CD4-positive, alpha-beta T cell (primary cell): ENCODE data around the gene ISM2. TPM values are rescaled to one million over a fixed set of nuclear protein-coding genes. Genes with fewer than 3 reads are reported as not detected.

Experiments
- ATAC-seq: fragments of 200-7000 bp; cut with Tn5 transposase; one replicate; pipeline ENCODE4 v1.10.0; 2022; ENCODE audit warnings: mild to moderate bottlenecking; ENCODE audit not compliant: poor library complexity
- CTCF ChIA-PET: fragments of 350-600 bp; sonication (Branson Sonifier 250); formaldehyde crosslinking; loops from one replicate; lab custom pipeline; 2021; ENCODE audit warnings: antibody characterized with exemption, inconsistent platforms; lab: Charles Lee
- POLR2A ChIA-PET: fragments of 350-600 bp; sonication (Branson Sonifier 250); formaldehyde crosslinking; loops from one replicate; lab custom pipeline; 2021; ENCODE audit warnings: antibody characterized with exemption, inconsistent platforms; lab: Charles Lee
- DNase-seq, 14 experiments: peaks; one replicate each; pipeline ENCODE4 v3.0.0-alpha.2; 2013 to 2020; ENCODE audit warnings: mixed read lengths in 2 of 14
- H3K27ac ChIP-seq, 2 donors: one replicate each; pipeline versions ENCODE4 v1.5.1 to v1.7.0; 2013; ENCODE audit warnings: low read length in 2 of 2, low read depth in 1 of 2, mild to moderate bottlenecking in 1 of 2
- H3K27me3 ChIP-seq, 2 experiments: 1 replicate in 1 of 2; 2 replicates in 1 of 2; pipeline versions ENCODE4 v1.6.1 to v1.7.0; 2013; ENCODE audit warnings: low read length in 2 of 2, control low read depth in 1 of 2, mild to moderate bottlenecking in 1 of 2, moderate library complexity in 1 of 2; ENCODE audit not compliant: insufficient read depth in 2 of 2, control insufficient read depth in 1 of 2
- H3K36me3 ChIP-seq: one replicate; pipeline ENCODE4 v1.6.1; 2013; ENCODE audit warnings: low read length, control low read depth; ENCODE audit not compliant: insufficient read depth
- H3K4me1 ChIP-seq: one replicate; pipeline ENCODE4 v1.6.1; 2013; ENCODE audit warnings: low read length, control low read depth; ENCODE audit not compliant: insufficient read depth
- H3K4me3 ChIP-seq: one replicate; pipeline ENCODE4 v1.5.1; 2013; ENCODE audit warnings: mild to moderate bottlenecking, low read length, moderate library complexity
- H3K9me3 ChIP-seq, 2 experiments: 1 replicate in 1 of 2; 2 replicates in 1 of 2; pipeline versions ENCODE4 v1.6.1 to v1.7.0; 2013; ENCODE audit warnings: low read length in 2 of 2, mild to moderate bottlenecking in 2 of 2, control low read depth in 1 of 2, moderate library complexity in 1 of 2; ENCODE audit not compliant: control insufficient read depth in 1 of 2, insufficient read depth in 1 of 2
- H3K27ac Mint-ChIP-seq: one replicate; pipeline ENCODE4 v1.8.0; 2020; ENCODE audit warnings: mixed read lengths
- H3K27me3 Mint-ChIP-seq: one replicate; pipeline ENCODE4 v1.8.0; 2021; ENCODE audit warnings: mixed read lengths
- H3K36me3 Mint-ChIP-seq: one replicate; pipeline ENCODE4 v1.8.0; 2021; ENCODE audit warnings: low read depth, mixed read lengths
- H3K4me1 Mint-ChIP-seq: one replicate; pipeline ENCODE4 v1.8.0; 2021; ENCODE audit warnings: low read depth, mixed read lengths
- H3K4me3 Mint-ChIP-seq: one replicate; pipeline ENCODE4 v1.8.0; 2020; ENCODE audit warnings: mild to moderate bottlenecking, mixed read lengths
- H3K9me3 Mint-ChIP-seq: one replicate; pipeline ENCODE4 v1.8.0; 2020; ENCODE audit warnings: mixed read lengths
- intact Hi-C, 2 experiments: fragments of 100-400 bp; cut with DNase I in 1 of 2; cut with micrococcal nuclease in 1 of 2; formaldehyde crosslinking; loops; one replicate each; pipeline versions ENCODE4 v1.15.1 to v1.9.0; 2023 to 2025; cut with DNase I, micrococcal nuclease
- total RNA-seq, 174 experiments: library from RNA in 2 of 174; stranded (reverse) in 2 of 174; gene quantifications; one replicate each; pipeline ENCODE4 v1.2.3 and lab custom pipeline; 2021 to 2026
- TF ChIP-seq, protein P1 (sequence below): fragments of 200-600 bp; IDR thresholded peaks from one replicate; pipeline ENCODE4 v1.8.0; 2022; ENCODE audit warnings: antibody characterized with exemption, mild to moderate bottlenecking

Gene ISM2
- total RNA-seq, 2 experiments from 2014 or later, result not detected

DNA sequence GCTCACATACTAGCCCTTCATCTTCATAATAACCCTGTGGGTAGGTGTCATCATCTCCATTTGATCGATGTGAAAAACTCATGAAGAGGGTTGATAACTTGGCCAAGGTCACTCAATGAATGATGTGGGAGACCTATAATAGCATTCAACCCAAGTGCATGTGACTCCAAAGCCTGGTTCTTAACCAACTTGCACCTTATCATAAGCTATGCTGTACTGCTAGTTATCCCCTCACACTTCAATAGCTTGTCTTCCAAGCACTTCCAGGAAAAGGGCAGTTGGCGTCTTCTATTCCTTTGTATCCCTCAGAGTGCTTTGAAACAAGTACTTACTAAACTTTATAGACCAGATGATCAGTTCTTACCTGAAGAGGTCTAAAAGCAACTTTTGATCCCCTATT is 56.4 kb downstream of the ISM2 start:
- Histone ChIP-seq H3K4me1 (no peaks in the 10 kb centered on the region), H3K9me3 (no peaks in the 10 kb centered on the region), H3K27me3 (no peaks in the 10 kb centered on the region), H3K27ac (no peak overlapping the region), H3K4me3 (no peak overlapping the region), H3K36me3 (peaks cover 68% of the 10 kb centered on the region)
- ChIA-PET POLR2A (no interaction called here), CTCF (no interaction called here)
- Mint-ChIP-seq H3K27me3 (no peaks in the 10 kb centered on the region), H3K4me3 (no peak overlapping the region), H3K36me3 (peaks cover 86% of the 10 kb centered on the region), H3K9me3 (no peaks in the 10 kb centered on the region), H3K27ac (no peak overlapping the region), H3K4me1 (no peaks in the 10 kb centered on the region)
- TF ChIP-seq, protein P1, sequence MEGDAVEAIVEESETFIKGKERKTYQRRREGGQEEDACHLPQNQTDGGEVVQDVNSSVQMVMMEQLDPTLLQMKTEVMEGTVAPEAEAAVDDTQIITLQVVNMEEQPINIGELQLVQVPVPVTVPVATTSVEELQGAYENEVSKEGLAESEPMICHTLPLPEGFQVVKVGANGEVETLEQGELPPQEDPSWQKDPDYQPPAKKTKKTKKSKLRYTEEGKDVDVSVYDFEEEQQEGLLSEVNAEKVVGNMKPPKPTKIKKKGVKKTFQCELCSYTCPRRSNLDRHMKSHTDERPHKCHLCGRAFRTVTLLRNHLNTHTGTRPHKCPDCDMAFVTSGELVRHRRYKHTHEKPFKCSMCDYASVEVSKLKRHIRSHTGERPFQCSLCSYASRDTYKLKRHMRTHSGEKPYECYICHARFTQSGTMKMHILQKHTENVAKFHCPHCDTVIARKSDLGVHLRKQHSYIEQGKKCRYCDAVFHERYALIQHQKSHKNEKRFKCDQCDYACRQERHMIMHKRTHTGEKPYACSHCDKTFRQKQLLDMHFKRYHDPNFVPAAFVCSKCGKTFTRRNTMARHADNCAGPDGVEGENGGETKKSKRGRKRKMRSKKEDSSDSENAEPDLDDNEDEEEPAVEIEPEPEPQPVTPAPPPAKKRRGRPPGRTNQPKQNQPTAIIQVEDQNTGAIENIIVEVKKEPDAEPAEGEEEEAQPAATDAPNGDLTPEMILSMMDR, result no peak
- ATAC-seq (no peak), DNase-seq (no peak)
- intact Hi-C loops, result no loop called here

DNA sequence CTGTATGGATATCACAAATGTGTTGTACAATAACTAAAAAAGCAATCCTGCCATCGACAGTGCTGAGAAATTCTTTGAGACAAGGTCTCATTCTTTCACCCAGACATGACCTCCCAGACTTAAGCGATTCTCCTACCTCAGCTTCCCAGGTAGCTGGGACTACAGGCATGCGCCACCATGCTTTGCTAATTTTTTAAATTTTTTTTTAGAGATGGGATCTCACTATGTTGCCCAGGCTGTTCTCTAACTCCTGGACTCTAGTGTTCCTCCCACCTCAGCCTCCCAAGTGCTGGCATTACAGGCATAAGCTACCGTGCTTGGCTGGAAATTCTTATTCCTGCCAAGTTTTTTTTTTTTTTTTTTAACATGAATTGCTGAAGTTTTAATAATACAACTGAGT is 58.8 kb downstream of the ISM2 start:
- Histone ChIP-seq H3K4me1 (no peaks in the 10 kb centered on the region), H3K27ac (no peak overlapping the region), H3K9me3 (no peaks in the 10 kb centered on the region), H3K36me3 (peaks cover 75% of the 10 kb centered on the region), H3K27me3 (no peaks in the 10 kb centered on the region), H3K4me3 (no peak overlapping the region)
- intact Hi-C loops, result no loop called here
- H3K4me3 Mint-ChIP-seq, result no peak overlapping the region
- H3K36me3 Mint-ChIP-seq, result peaks cover 94% of the 10 kb centered on the region
- ATAC-seq (no peak), DNase-seq (no peak)
- CTCF ChIA-PET, result no interaction called here
- TF ChIP-seq, protein P1, result no peak
- H3K9me3 Mint-ChIP-seq, result no peaks in the 10 kb centered on the region
- no peak overlapping the region for H3K27ac Mint-ChIP-seq
- H3K4me1 Mint-ChIP-seq, result no peaks in the 10 kb centered on the region
- POLR2A ChIA-PET, result interaction anchor here (0.9 kb wide), 1 partner anchor 94 kb away, joined by 3 read pairs; no protein-coding TSS in a partner anchor
- no peaks in the 10 kb centered on the region for H3K27me3 Mint-ChIP-seq

DNA sequence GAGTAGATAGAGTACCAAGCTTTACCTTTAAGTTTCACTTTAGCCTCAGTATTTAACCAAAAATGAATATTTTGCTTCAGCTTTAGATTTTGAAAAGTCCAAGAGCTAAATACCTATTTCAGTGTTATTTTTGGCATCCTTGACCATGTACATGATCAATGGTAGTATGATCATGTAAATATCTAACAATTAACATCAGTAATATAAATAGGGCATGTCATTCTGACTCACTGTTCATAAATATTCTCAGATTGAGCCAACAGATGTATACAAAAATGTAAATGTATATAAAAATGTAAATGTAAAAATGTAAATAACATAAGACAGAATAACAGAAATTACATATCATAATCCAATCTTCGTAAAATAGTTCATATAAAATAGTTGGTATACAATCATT is 60.0 kb downstream of the ISM2 start:
- no peak for DNase-seq
- H3K4me3 ChIP-seq, result no peak overlapping the region
- ChIA-PET CTCF (no interaction called here), POLR2A (no interaction called here)
- no peaks in the 10 kb centered on the region for H3K27me3 Mint-ChIP-seq
- intact Hi-C loops, result no loop called here
- peaks cover 75% of the 10 kb centered on the region for H3K36me3 ChIP-seq
- H3K9me3 ChIP-seq, result no peaks in the 10 kb centered on the region
- no peak for ATAC-seq
- TF ChIP-seq, protein P1, result no peak
- H3K4me1 Mint-ChIP-seq, result no peaks in the 10 kb centered on the region
- H3K4me3 Mint-ChIP-seq, result no peak overlapping the region
- peaks cover 90% of the 10 kb centered on the region for H3K36me3 Mint-ChIP-seq
- H3K9me3 Mint-ChIP-seq, result no peaks in the 10 kb centered on the region
- no peak overlapping the region for H3K27ac ChIP-seq
- H3K27me3 ChIP-seq, result no peaks in the 10 kb centered on the region
- H3K27ac Mint-ChIP-seq, result no peak overlapping the region
- no peaks in the 10 kb centered on the region for H3K4me1 ChIP-seq
